DMS114 treated with DMSO at 0.1 percent for 48 hours (cell line): ENCODE data around the gene STOML1.

ENCODE experiments used
- DNase-seq: peaks from one replicate; lab custom pipeline; 2025; ENCODE audit not compliant: unreplicated experiment; lab: John Stamatoyannopoulos, UW

The STOML1 gene

GRCh38 chr15:73934281-73934680 lies 57.8 kb downstream of the STOML1 start:
- DNase-seq = no peak

- no peak for DNase-seq
These were observed 59.5 kb downstream of the STOML1 start for GRCh38 chr15:73932381-73933191.

DNA sequence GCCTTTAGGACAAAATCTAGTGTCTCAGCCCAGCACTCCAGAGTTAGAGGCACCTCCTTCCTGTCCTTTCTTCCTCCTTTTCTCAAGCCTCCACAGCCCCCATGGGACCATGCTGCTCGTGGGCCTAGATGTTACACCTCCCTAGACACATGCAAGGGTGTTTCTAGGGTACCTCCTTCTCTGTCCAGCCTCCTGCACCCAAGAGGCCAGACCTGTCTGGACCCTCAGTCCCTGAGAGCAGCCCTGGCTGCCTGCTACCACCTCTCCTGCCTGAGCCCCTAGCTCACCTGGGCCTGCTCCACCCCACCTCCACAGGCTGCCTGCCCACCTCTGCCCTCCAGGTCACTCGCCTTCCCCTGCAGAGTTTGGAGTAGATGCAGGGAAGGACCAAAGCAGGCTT lies 60.7 kb downstream of the STOML1 start:
- DNase-seq = no peak

DNA sequence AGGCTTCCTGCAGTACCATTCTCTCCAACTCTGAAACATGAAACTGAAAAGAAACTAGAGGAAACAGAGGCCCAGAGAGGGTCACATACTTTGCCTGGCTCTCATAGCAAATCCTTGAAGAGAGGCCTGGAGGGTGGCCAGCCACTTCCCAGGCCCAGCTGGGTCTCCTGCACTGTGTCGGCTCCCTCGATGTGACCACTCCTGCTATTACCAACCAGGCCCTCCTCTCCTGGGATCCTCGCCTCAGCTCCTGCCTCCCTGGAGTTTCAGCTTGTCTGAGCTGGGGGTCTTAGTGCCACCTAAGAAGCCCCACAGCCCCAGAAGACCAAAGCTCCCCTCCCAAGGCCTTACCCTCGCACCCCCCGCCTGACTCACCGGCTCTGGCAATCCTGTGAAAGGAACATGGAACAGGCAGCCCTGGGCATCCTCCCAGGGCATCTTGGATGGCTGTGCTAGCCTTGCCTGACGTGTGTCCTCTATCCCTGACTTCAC lies 61.3 kb downstream of the STOML1 start:
- DNase-seq = no peak

- no peak for DNase-seq
These were observed 61.7 kb downstream of the STOML1 start for GRCh38 chr15:73930371-73930770.

GRCh38 chr15:73928971-73929627 lies 63.0 kb downstream of the STOML1 start:
- no peak for DNase-seq
